GM10248 (cell line): Measurements from ENCODE around the gene PAX8.

Experiments
- CTCF ChIA-PET: fragments of 300-600 bp; sonication (Branson Sonifier 250); formaldehyde crosslinking; extraction: SDS; loops from one replicate; lab custom pipeline; 2021; ENCODE audit warnings: antibody characterized with exemption; lab: Yijun Ruan, JAX
- POLR2A ChIA-PET: fragments of 350-650 bp; sonication (Branson Sonifier 250); formaldehyde crosslinking; extraction: SDS; loops from one replicate; lab custom pipeline; 2020; ENCODE audit warnings: antibody characterized with exemption; lab: Yijun Ruan, JAX
- DNase-seq: peaks from one replicate; pipeline ENCODE4 v3.0.0; 2012; ENCODE audit errors: extremely low spot score
- TF ChIP-seq, protein P1 (sequence below): IDR thresholded peaks from 2 replicates; pipeline ENCODE4 v1.5.1; 2012; ENCODE audit warnings: mild to moderate bottlenecking, low read depth; ENCODE audit errors: extremely low read depth, missing control alignments, control extremely low read depth

PAX8 gene

DNA sequence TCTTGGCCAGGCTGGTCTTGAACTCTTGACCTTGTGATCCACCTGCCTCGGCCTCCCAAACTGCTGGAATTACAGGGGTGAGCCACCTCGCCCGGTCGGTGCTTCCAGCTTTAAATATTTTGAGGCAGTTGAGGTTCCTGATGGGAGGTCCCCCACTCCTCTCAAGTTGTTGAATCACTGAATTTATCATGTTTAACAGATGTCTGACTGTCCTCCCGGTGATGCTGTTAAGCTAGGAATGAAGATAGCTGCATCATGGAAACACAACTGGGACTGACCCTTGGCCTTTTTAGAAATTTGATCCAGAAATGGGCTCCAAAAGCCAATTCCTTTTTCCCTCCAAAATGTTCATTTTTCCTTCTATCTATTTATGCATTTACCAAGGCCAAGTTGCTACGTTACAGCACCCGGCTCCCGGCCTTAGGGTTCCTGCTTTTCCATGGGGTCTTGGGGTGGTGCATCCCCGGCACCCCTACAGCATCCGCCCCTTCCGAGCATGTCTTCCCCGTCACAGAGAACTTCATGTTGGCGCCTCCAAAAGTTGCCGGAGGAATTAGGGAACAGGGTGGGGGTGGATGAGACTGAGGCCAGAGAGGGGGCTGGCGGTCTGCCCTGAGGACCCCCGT lies 43.9 kb downstream of the PAX8 start:
- ChIA-PET POLR2A (no interaction called here), CTCF (interaction anchor here (0.7 to 2.2 kb wide), 12 partner anchors 12 to 155 kb away, joined by 3 to 11 read pairs (median 4); no protein-coding TSS in a partner anchor)
- TF ChIP-seq, protein P1, sequence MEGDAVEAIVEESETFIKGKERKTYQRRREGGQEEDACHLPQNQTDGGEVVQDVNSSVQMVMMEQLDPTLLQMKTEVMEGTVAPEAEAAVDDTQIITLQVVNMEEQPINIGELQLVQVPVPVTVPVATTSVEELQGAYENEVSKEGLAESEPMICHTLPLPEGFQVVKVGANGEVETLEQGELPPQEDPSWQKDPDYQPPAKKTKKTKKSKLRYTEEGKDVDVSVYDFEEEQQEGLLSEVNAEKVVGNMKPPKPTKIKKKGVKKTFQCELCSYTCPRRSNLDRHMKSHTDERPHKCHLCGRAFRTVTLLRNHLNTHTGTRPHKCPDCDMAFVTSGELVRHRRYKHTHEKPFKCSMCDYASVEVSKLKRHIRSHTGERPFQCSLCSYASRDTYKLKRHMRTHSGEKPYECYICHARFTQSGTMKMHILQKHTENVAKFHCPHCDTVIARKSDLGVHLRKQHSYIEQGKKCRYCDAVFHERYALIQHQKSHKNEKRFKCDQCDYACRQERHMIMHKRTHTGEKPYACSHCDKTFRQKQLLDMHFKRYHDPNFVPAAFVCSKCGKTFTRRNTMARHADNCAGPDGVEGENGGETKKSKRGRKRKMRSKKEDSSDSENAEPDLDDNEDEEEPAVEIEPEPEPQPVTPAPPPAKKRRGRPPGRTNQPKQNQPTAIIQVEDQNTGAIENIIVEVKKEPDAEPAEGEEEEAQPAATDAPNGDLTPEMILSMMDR = no peak
- DNase-seq = no peak

DNA sequence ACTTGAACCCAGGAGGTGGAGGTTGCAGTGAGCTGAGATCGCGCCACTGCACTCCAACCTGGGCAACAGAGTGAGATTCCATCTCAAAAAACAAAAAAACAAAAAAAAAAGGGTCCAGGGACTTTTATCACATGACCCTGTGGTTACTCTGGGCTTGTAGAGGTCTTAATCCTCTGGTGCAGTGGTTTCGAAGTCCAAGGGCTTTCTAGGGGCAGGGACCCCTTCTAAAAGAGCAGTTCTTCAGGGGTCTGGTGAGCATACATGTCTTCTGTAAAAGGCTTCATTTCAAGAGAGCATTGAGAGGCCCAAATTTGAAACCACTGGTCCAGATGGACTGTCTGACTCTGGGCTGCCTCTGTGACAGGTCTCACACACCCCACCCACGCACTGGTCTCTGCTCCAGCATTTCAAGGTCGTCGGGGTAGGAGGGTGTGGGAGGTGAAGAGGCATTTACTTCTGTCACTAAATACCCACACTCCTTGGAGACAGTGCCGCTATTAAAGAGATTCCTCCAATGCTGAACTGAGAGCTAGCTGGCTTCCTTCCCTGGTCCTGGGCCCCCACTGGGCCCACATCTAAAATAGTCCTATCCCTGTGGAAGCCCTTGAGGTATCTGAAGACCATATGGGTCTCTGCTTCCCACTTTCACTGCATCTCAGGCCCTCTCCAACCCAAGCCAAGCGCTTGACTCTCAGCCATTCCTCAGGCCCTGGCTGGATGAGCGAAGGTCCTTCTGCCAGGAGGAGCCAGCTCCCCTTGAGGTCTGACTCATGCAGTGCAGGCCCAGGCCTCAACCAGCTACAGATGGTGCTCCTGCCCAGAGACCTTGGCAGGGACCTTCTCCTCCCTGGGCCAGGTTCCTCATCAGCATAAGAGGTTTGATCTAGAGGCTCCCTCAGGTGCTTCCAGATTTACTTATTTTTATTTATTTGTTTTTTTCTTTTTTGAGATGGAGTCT lies 44.8 kb downstream of the PAX8 start:
- ChIA-PET POLR2A (no interaction called here), CTCF (interaction anchor here (0.7 to 2.2 kb wide), 11 partner anchors 12 to 156 kb away, joined by 3 to 11 read pairs (median 4); no protein-coding TSS in a partner anchor)
- TF ChIP-seq, protein P1 = peak; percentile 11
- peak; percentile 43 for DNase-seq

DNA sequence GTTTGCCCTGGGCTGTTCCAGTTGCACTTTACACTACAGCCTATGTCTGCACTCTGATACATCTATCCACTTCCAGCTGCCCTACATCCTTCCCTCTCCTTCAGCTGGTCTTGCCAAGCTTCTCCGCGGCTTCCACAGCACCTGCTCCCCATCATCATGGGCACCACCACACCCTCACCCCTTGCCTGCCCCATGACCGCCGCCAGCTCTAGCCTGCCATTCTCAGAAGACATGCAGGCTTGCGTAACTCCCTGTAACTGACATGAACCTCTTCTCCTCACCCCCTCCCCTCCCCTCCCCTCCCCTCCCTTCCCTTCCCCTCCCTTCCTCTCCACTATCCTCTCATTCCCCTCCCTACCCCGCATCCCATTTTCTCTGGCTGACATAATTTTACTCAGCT lies 46.0 kb downstream of the PAX8 start:
- POLR2A ChIA-PET = no interaction called here
- DNase-seq = no peak
- CTCF ChIA-PET = interaction anchor here (1.4 to 1.7 kb wide), 2 partner anchors 28 to 34 kb away, joined by 3 to 4 read pairs; no protein-coding TSS in a partner anchor

DNA sequence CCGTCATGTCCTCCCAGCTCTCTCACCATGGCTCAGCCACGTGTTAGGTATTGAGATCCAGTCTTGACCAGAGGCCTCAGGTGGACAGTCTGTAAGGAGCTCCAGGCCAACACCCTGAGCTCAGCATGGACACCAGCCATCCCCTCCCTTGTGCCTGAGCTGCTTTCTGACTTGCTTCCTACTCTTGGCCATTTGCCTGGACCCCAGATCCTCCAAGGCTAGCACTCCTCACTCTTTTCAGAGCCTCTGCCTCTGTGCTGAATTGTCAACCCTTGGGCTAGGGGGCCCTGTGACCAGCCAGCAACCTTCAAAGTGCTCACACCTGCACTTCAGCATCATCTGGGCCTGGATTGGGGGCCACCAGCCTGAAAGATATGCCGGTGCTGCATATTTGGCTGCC lies 46.6 kb downstream of the PAX8 start:
- TF ChIP-seq, protein P1 = no peak
- POLR2A ChIA-PET = no interaction called here
- CTCF ChIA-PET = interaction anchor here (0.8 to 1.7 kb wide), 3 partner anchors 9 to 34 kb away, joined by 3 to 4 read pairs (median 4); no protein-coding TSS in a partner anchor
- DNase-seq = no peak

More for the DNA sequence above, 46.0 kb downstream of the PAX8 start:
- TF ChIP-seq, protein P1 = no peak

DNA sequence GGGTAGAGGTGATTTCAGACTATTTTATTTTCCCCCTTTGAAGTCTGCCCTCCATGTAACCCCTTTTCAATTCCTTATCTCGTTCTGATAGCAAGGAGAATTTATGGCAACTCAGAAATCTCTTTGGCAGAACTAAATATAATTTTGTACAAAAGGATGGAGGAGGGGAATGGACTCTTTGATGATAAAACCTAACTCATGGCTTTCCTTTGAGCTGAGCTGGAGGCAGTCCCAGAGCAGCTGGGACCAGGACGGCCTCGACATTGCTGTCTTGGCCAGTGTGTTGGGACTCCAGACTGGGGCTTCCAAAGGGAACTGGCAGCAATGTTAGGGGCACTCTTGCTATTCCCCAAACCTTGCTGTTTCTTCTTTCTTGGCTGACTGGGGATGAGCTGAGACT lies 47.7 kb downstream of the PAX8 start:
- CTCF ChIA-PET = interaction anchor here (1.0 to 2.2 kb wide), 4 partner anchors 10 to 159 kb away, joined by 3 to 10 read pairs (median 7); no protein-coding TSS in a partner anchor
- DNase-seq = no peak
- TF ChIP-seq, protein P1 = no peak
- POLR2A ChIA-PET = no interaction called here

DNA sequence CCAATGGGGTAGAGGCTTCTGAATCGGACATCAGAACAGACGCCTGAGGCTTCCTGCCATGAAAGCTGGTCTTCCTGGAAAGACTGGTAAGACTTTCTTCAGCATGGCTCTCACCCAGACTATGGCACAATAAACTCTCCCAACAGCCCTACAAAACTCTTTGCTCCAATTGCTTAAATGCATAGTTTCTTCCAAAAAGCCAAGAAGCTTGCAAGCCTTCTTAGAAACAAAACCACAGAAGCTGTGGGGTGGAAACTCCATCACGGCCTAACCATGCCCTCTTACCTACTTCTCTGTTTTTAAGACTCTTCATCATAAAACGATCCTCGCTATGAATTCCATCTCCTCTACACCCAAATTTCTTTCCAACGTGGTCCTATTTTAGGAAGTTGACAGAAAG lies 48.2 kb downstream of the PAX8 start:
- POLR2A ChIA-PET = no interaction called here
- DNase-seq = no peak

More for the DNA sequence above, 48.2 kb downstream of the PAX8 start:
- TF ChIP-seq, protein P1 = no peak
- CTCF ChIA-PET = interaction anchor here (0.8 to 2.2 kb wide), 6 partner anchors 10 to 160 kb away, joined by 3 to 10 read pairs (median 5); no protein-coding TSS in a partner anchor
